ENCODE results near the gene RAB40C. TPM values are rescaled to one million over a fixed set of nuclear protein-coding genes. Genes with fewer than 3 reads are reported as not detected.

The RAB40C gene
- polyA plus RNA-seq, 1 donor (not counting 4 experiments of a cell fraction or from before 2014, with no cell fraction given) = 4.0 TPM

GRCh38 chr16:588639-588888 is 1.3 kb upstream of the RAB40C start:
- Histone ChIP-seq H3K9ac (ENCODE audit: control insufficient read depth, extremely low read depth, insufficient read depth, low read length) (peak overlapping the region; percentile 89), H3K9me3 (ENCODE audit: control insufficient read depth, low read depth, low read length) (no peaks in the 10 kb centered on the region), H3K4me2 (ENCODE audit: control insufficient read depth, extremely low read depth, insufficient read depth, low read depth, low read length) (peak overlapping the region; percentile 94), H3K27me3 (ENCODE audit: control insufficient read depth, extremely low read depth, insufficient read depth, low read length) (peaks cover 3% of the 10 kb centered on the region), H3K79me2 (ENCODE audit: control insufficient read depth, insufficient read depth, low read length) (peaks cover 21% of the 10 kb centered on the region), H3K4me1 (ENCODE audit: control insufficient read depth, extremely low read depth, insufficient read depth, low read length) (peaks cover 43% of the 10 kb centered on the region), H3K36me3 (ENCODE audit: control insufficient read depth in 2 of 2, extremely low read depth in 1 of 2, insufficient read depth in 2 of 2, low read length in 2 of 2) (no peaks in the 10 kb centered on the region), H4K20me1 (ENCODE audit: control insufficient read depth, extremely low read depth, insufficient read depth, low read length) (peaks cover 20% of the 10 kb centered on the region), H3K9me1 (ENCODE audit: control insufficient read depth, extremely low read depth, insufficient read depth, low read length) (peaks cover 12% of the 10 kb centered on the region), H2AFZ (ENCODE audit: control insufficient read depth, low read length) (peak overlapping the region; percentile 4), H3K27ac (ENCODE audit: control insufficient read depth, insufficient read depth, low read length) (peak overlapping the region; percentile 89), H3K4me3 (ENCODE audit: control insufficient read depth in 2 of 3, extremely low read depth in 1 of 3, insufficient read depth in 2 of 3, low read depth in 1 of 3, low read length in 3 of 3) (peak overlapping the region; percentile 80 to 90 (median 88))
- no peak for TF ChIP-seq CTCF (optimal IDR thresholded peaks at IDR 0.05 in 1 of 3, IDR thresholded peaks at IDR 0.05 in 1 of 3, conservative IDR thresholded peaks at IDR 0.05 in 1 of 3; ENCODE audit: extremely low read depth in 1 of 3, insufficient read depth in 2 of 3, low read length in 3 of 3)
- TF ChIP-seq EZH2 (IDR thresholded peaks at IDR 0.05; ENCODE audit: low read length) = no peak
- dilution Hi-C loops (cut with MboI; ENCODE audit: extremely low pct_ligation_motif_present, low sequenced_read_pairs) = no loop called here
- DNase-seq (ENCODE audit: low read depth, low spot score) = no peak
- FAIRE-seq = no peak

- DNase-seq (ENCODE audit: low read depth, low spot score) (peak; percentile 75), FAIRE-seq (no peak)
- H3K4me1 ChIP-seq (ENCODE audit: control insufficient read depth, extremely low read depth, insufficient read depth, low read length) = peaks cover 48% of the 10 kb centered on the region
- H3K27ac ChIP-seq (ENCODE audit: control insufficient read depth, insufficient read depth, low read length) = peak overlapping the region; percentile 89
- H2AFZ ChIP-seq (ENCODE audit: control insufficient read depth, low read length) = peak overlapping the region; percentile 94
- peaks cover 21% of the 10 kb centered on the region for H3K79me2 ChIP-seq (ENCODE audit: control insufficient read depth, insufficient read depth, low read length)
- H3K9ac ChIP-seq (ENCODE audit: control insufficient read depth, extremely low read depth, insufficient read depth, low read length) = peak overlapping the region; percentile 89
- dilution Hi-C loops (cut with MboI; ENCODE audit: extremely low pct_ligation_motif_present, low sequenced_read_pairs) = no loop called here
- H3K27me3 ChIP-seq (ENCODE audit: control insufficient read depth, extremely low read depth, insufficient read depth, low read length) = peaks cover 3% of the 10 kb centered on the region
- peaks cover 25% of the 10 kb centered on the region for H4K20me1 ChIP-seq (ENCODE audit: control insufficient read depth, extremely low read depth, insufficient read depth, low read length)
- TF ChIP-seq CTCF (optimal IDR thresholded peaks at IDR 0.05 in 1 of 3, IDR thresholded peaks at IDR 0.05 in 1 of 3, conservative IDR thresholded peaks at IDR 0.05 in 1 of 3; ENCODE audit: extremely low read depth in 1 of 3, insufficient read depth in 2 of 3, low read length in 3 of 3) (no peak), EZH2 (IDR thresholded peaks at IDR 0.05; ENCODE audit: low read length) (no peak)
- H3K4me3 ChIP-seq (ENCODE audit: control insufficient read depth in 2 of 3, extremely low read depth in 1 of 3, insufficient read depth in 2 of 3, low read depth in 1 of 3, low read length in 3 of 3) = peak overlapping the region; percentile 80 to 90 (median 88)
- no peaks in the 10 kb centered on the region for H3K36me3 ChIP-seq (ENCODE audit: control insufficient read depth in 2 of 2, extremely low read depth in 1 of 2, insufficient read depth in 2 of 2, low read length in 2 of 2)
- no peaks in the 10 kb centered on the region for H3K9me3 ChIP-seq (ENCODE audit: control insufficient read depth, low read depth, low read length)
- H3K4me2 ChIP-seq (ENCODE audit: control insufficient read depth, extremely low read depth, insufficient read depth, low read depth, low read length) = peak overlapping the region; percentile 94
- peaks cover 12% of the 10 kb centered on the region for H3K9me1 ChIP-seq (ENCODE audit: control insufficient read depth, extremely low read depth, insufficient read depth, low read length)
Observed at GRCh38 chr16:588889-589657, 793 bp upstream of the RAB40C start.

Data from keratinocyte (primary cell).